ENCODE data around the gene HOXB5.

Gene HOXB5

GRCh38 chr17:48603959-48604769, 10.6 kb upstream of the HOXB5 start:
- no peak for DNase-seq (ENCODE audit: low read depth in 2 of 2)

GRCh38 chr17:48601539-48602425, 8.2 kb upstream of the HOXB5 start:
- no peak for DNase-seq (ENCODE audit: low read depth in 2 of 2)

GRCh38 chr17:48601207-48601538, 7.6 kb upstream of the HOXB5 start:
- DNase-seq (ENCODE audit: low read depth in 2 of 2), result no peak

- no peak for DNase-seq (ENCODE audit: low read depth in 2 of 2)
Observed at GRCh38 chr17:48600244-48601098, 6.9 kb upstream of the HOXB5 start.

- DNase-seq (ENCODE audit: low read depth in 2 of 2), result no peak
Observed at GRCh38 chr17:48599354-48599753, 5.8 kb upstream of the HOXB5 start.

- DNase-seq (ENCODE audit: low read depth in 2 of 2), result no peak
Observed at GRCh38 chr17:48598736-48599135, 5.2 kb upstream of the HOXB5 start.

- DNase-seq (ENCODE audit: low read depth in 2 of 2), result no peak
Observed at GRCh38 chr17:48597778-48598631, 4.4 kb upstream of the HOXB5 start.

- DNase-seq (ENCODE audit: low read depth in 2 of 2), result no peak
Observed at GRCh38 chr17:48597528-48597777, 3.9 kb upstream of the HOXB5 start.

- DNase-seq (ENCODE audit: low read depth in 2 of 2), result no peak
Observed at GRCh38 chr17:48596735-48597527, 3.4 kb upstream of the HOXB5 start.

- no peak for DNase-seq (ENCODE audit: low read depth in 2 of 2)
Observed at GRCh38 chr17:48596000-48596734, 2.6 kb upstream of the HOXB5 start.

GRCh38 chr17:48595278-48595999, 1.9 kb upstream of the HOXB5 start:
- DNase-seq (ENCODE audit: low read depth in 2 of 2), result no peak

GRCh38 chr17:48594538-48595277, 1.1 kb upstream of the HOXB5 start:
- no peak for DNase-seq (ENCODE audit: low read depth in 2 of 2)

- peak; percentile 58 to 63 for DNase-seq (ENCODE audit: low read depth in 2 of 2)
Observed at GRCh38 chr17:48593840-48594537, 410 bp upstream of the HOXB5 start.

- no peak for DNase-seq (ENCODE audit: low read depth in 2 of 2)
Observed at GRCh38 chr17:48592577-48592976, 1.0 kb downstream of the HOXB5 start.

- DNase-seq (ENCODE audit: low read depth in 2 of 2), result no peak
Observed at GRCh38 chr17:48592057-48592514, 1.5 kb downstream of the HOXB5 start.

- DNase-seq (ENCODE audit: low read depth in 2 of 2), result no peak
Observed at GRCh38 chr17:48591255-48592056, 2.1 kb downstream of the HOXB5 start.

GRCh38 chr17:48590607-48591161, 2.9 kb downstream of the HOXB5 start:
- DNase-seq (ENCODE audit: low read depth in 2 of 2), result no peak

Data from stimulated activated CD8-positive, alpha-beta memory T cell treated with anti-CD3 and anti-CD28 coated beads, Interleukin-7, amount 100 ng/mL, for 1 hour (primary cell).